PFSK-1 (cell line): ENCODE results near the gene SUPT3H.

Experiments
- FOXP2 ChIP-seq: optimal IDR thresholded peaks from 2 replicates; pipeline ENCODE3; 2011; ENCODE audit warnings: borderline replicate concordance, control low read depth, inconsistent platforms; ENCODE audit not compliant: insufficient read depth; ENCODE audit errors: extremely low read length, extremely low read depth
- POLR2AphosphoS5 ChIP-seq: IDR thresholded peaks from 2 replicates; pipeline ENCODE4 v1.6.1; 2012; ENCODE audit warnings: low read depth, mild to moderate bottlenecking, control low read depth, low read length, moderate library complexity
- REST ChIP-seq, 2 experiments: IDR thresholded peaks; 2 replicates each; pipeline versions ENCODE4 v1.6.1 to v1.8.0; 2011 to 2012; ENCODE audit warnings: low read depth in 2 of 2, low read length in 2 of 2, control low read depth in 1 of 2, inconsistent platforms in 1 of 2, mild to moderate bottlenecking in 1 of 2, moderate library complexity in 1 of 2; ENCODE audit not compliant: insufficient read depth in 1 of 2
- SIN3A ChIP-seq: IDR thresholded peaks from 2 replicates; pipeline ENCODE4 v1.6.1; 2012; ENCODE audit warnings: mild to moderate bottlenecking, low read length, moderate library complexity, borderline replicate concordance; ENCODE audit not compliant: insufficient read depth
- TAF1 ChIP-seq: IDR thresholded peaks from 2 replicates; pipeline ENCODE4 v1.6.1; 2012; ENCODE audit warnings: low read length, control low read depth, borderline replicate concordance; ENCODE audit not compliant: insufficient read depth

SUPT3H gene

GRCh38 chr6:45156075-45156474 lies 221.7 kb downstream of the SUPT3H start:
- TF ChIP-seq TAF1 (no peak), SIN3A (no peak), FOXP2 (no peak), POLR2AphosphoS5 (no peak), REST (IDR thresholded peaks at IDR 0.05; ENCODE audit: insufficient read depth in 1 of 2, low read depth in 2 of 2, low read length in 2 of 2) (no peak)

- TF ChIP-seq TAF1, result no peak
- TF ChIP-seq SIN3A, result no peak
- no peak for TF ChIP-seq POLR2AphosphoS5
- TF ChIP-seq REST (IDR thresholded peaks at IDR 0.05; ENCODE audit: insufficient read depth in 1 of 2, low read depth in 2 of 2, low read length in 2 of 2), result no peak
- TF ChIP-seq FOXP2, result no peak
These were observed 222.3 kb downstream of the SUPT3H start for GRCh38 chr6:45155341-45155894.

GRCh38 chr6:45154679-45155078 lies 223.1 kb downstream of the SUPT3H start:
- TF ChIP-seq REST (IDR thresholded peaks at IDR 0.05; ENCODE audit: insufficient read depth in 1 of 2, low read depth in 2 of 2, low read length in 2 of 2) (no peak), SIN3A (no peak), POLR2AphosphoS5 (no peak), TAF1 (no peak), FOXP2 (no peak)

- TF ChIP-seq POLR2AphosphoS5, result no peak
- TF ChIP-seq FOXP2, result no peak
- no peak for TF ChIP-seq TAF1
- TF ChIP-seq REST (IDR thresholded peaks at IDR 0.05; ENCODE audit: insufficient read depth in 1 of 2, low read depth in 2 of 2, low read length in 2 of 2), result no peak
- no peak for TF ChIP-seq SIN3A
These were observed 228.9 kb downstream of the SUPT3H start for GRCh38 chr6:45148711-45149341.
